ENCODE data around the gene MT1E. TPM values are rescaled to one million over a fixed set of nuclear protein-coding genes. Genes with fewer than 3 reads are reported as not detected.
"Not testable (repeated sequence)": the region's sequence is repeated elsewhere in the genome, so short reads cannot be mapped to it uniquely, and the experiment has no call there.

MT1E gene
- total and polyA plus RNA-seq, 5 experiments from 2014 or later, result 1.3 to 21.9 (median 7.1) TPM

GRCh38 chr16:56617212-56618085 is 8.1 kb upstream of the MT1E start:
- Mint-ChIP-seq H3K4me1 (peaks cover 5 to 18% (median 13%) of the 10 kb centered on the region in 4 donors), H3K36me3 (no peaks in the 10 kb centered on the region), H3K27me3 (peaks cover 0 to 12% (median 0%) of the 10 kb centered on the region in 5 donors), H3K9me3 (no peaks in the 10 kb centered on the region), H3K4me3 (peak overlapping the region; percentile 61 to 80 (median 76)), H3K27ac (peak overlapping the region in 3 of 10 donors; percentile 8 to 84 (median 66))
- POLR2A ChIA-PET, result interaction anchor here (0.6 to 1.7 kb wide), 8 partner anchors 9 to 403 kb away, joined by 3 to 7 read pairs (median 4); partner anchors contain the start of genes MT1F and MT2A
- ATAC-seq (peak; percentile 91 to 99), DNase-seq (peak in 8 of 10 donors; percentile 21 to 73 (median 40))

GRCh38 chr16:56618138-56618537 is 7.4 kb upstream of the MT1E start:
- peaks cover 5 to 17% (median 13%) of the 10 kb centered on the region in 4 donors for H3K4me1 Mint-ChIP-seq
- no peak overlapping the region for H3K27ac Mint-ChIP-seq
- POLR2A ChIA-PET, result interaction anchor here (0.6 to 1.7 kb wide), 4 partner anchors 11 to 69 kb away, joined by 3 to 7 read pairs (median 4); no protein-coding TSS in a partner anchor
- no peak for ATAC-seq
- H3K4me3 Mint-ChIP-seq, result peak overlapping the region in 6 of 10 donors; percentile 11 to 77 (median 70)
- no peaks in the 10 kb centered on the region for H3K9me3 Mint-ChIP-seq
- H3K27me3 Mint-ChIP-seq, result peaks cover 0 to 12% (median 0%) of the 10 kb centered on the region in 5 donors
- no peak for DNase-seq
- H3K36me3 Mint-ChIP-seq, result no peaks in the 10 kb centered on the region

GRCh38 chr16:56620339-56620897 is 5.2 kb upstream of the MT1E start:
- Mint-ChIP-seq H3K27ac (no peak overlapping the region), H3K4me3 (no peak overlapping the region), H3K27me3 (peaks cover 0 to 21% (median 0%) of the 10 kb centered on the region in 5 donors), H3K9me3 (no peaks in the 10 kb centered on the region), H3K4me1 (peaks cover 9 to 23% (median 16%) of the 10 kb centered on the region in 4 donors), H3K36me3 (no peaks in the 10 kb centered on the region)
- ATAC-seq (no peak), DNase-seq (no peak)
- POLR2A ChIA-PET, result interaction anchor here (6.7 kb wide), 1 partner anchor 10 kb away, joined by 50 read pairs; the partner anchor contains the start of gene MT2A

GRCh38 chr16:56621665-56622445 is 3.7 kb upstream of the MT1E start:
- H3K9me3 Mint-ChIP-seq, H3K36me3 Mint-ChIP-seq, H3K4me3 Mint-ChIP-seq, DNase-seq, ATAC-seq: not testable (repeated sequence)
- POLR2A ChIA-PET, result interaction anchor here (6.7 kb wide), 1 partner anchor 11 kb away, joined by 50 read pairs; the partner anchor contains the start of gene MT2A
- peak overlapping the region in 1 of 10 donors; percentile 25 for H3K27ac Mint-ChIP-seq
- peaks cover 12 to 27% (median 21%) of the 10 kb centered on the region in 4 donors for H3K4me1 Mint-ChIP-seq
- peaks cover 0 to 19% (median 0%) of the 10 kb centered on the region in 5 donors for H3K27me3 Mint-ChIP-seq

- POLR2A ChIA-PET, result interaction anchor here (0.6 to 6.7 kb wide), 3 partner anchors 12 to 77 kb away, joined by 4 to 50 read pairs (median 6); partner anchors contain the start of gene MT2A
- Mint-ChIP-seq H3K27ac (peak overlapping the region in 1 of 10 donors; percentile 85), H3K27me3 (peaks cover 0 to 16% (median 0%) of the 10 kb centered on the region in 5 donors), H3K4me1 (peaks cover 10 to 17% (median 15%) of the 10 kb centered on the region in 4 donors)
- not testable (repeated sequence) for DNase-seq, H3K4me3 Mint-ChIP-seq, H3K36me3 Mint-ChIP-seq, ATAC-seq, H3K9me3 Mint-ChIP-seq
These were observed 2.4 kb upstream of the MT1E start for GRCh38 chr16:56623184-56623583.

- DNase-seq (no peak), ATAC-seq (no peak)
- POLR2A ChIA-PET, result interaction anchor here (0.6 to 6.7 kb wide), 3 partner anchors 11 to 77 kb away, joined by 4 to 50 read pairs (median 6); partner anchors contain the start of gene MT2A
- Mint-ChIP-seq H3K4me3 (no peak overlapping the region), H3K9me3 (no peaks in the 10 kb centered on the region), H3K4me1 (peaks cover 10 to 17% (median 15%) of the 10 kb centered on the region in 4 donors), H3K27me3 (peaks cover 0 to 16% (median under 1%) of the 10 kb centered on the region in 5 donors), H3K36me3 (peaks cover 0 to 2% (median 0%) of the 10 kb centered on the region in 3 donors), H3K27ac (no peak overlapping the region)
These were observed 1.9 kb upstream of the MT1E start for GRCh38 chr16:56623637-56624036.

- peak overlapping the region; percentile 83 to 95 (median 88) for H3K4me3 Mint-ChIP-seq
- H3K9me3 Mint-ChIP-seq, result no peaks in the 10 kb centered on the region
- peaks cover 10 to 22% (median 17%) of the 10 kb centered on the region in 4 donors for H3K4me1 Mint-ChIP-seq
- H3K36me3 Mint-ChIP-seq, result peaks cover 0 to 2% (median 0%) of the 10 kb centered on the region in 3 donors
- H3K27me3 Mint-ChIP-seq, result peaks cover 3 to 22% (median 12%) of the 10 kb centered on the region in 5 donors
- POLR2A ChIA-PET, result interaction anchor here (1.1 to 6.7 kb wide), 3 partner anchors 16 to 18 kb away, joined by 3 to 50 read pairs (median 6); partner anchors contain the start of gene MT2A
- DNase-seq (no peak), ATAC-seq (peak; percentile 42 to 43)
- H3K27ac Mint-ChIP-seq, result peak overlapping the region in 9 of 10 donors; percentile 52 to 90 (median 83)
These were observed 518 bp downstream of the MT1E start for GRCh38 chr16:56625943-56626654.

- H3K36me3 Mint-ChIP-seq, result peaks cover 0 to 2% (median 0%) of the 10 kb centered on the region in 3 donors
- DNase-seq, result no peak
- H3K4me1 Mint-ChIP-seq, result peaks cover 11 to 26% (median 19%) of the 10 kb centered on the region in 4 donors
- H3K27ac Mint-ChIP-seq, result no peak overlapping the region
- POLR2A ChIA-PET, result interaction anchor here (6.7 kb wide), 1 partner anchor 16 kb away, joined by 50 read pairs; the partner anchor contains the start of gene MT2A
- H3K27me3 Mint-ChIP-seq, result peaks cover 4 to 27% (median 18%) of the 10 kb centered on the region in 5 donors
- no peaks in the 10 kb centered on the region for H3K9me3 Mint-ChIP-seq
- ATAC-seq, result no peak
- peak overlapping the region in 5 of 10 donors; percentile 22 to 95 (median 87) for H3K4me3 Mint-ChIP-seq
These were observed 1.1 kb downstream of the MT1E start for GRCh38 chr16:56626685-56627084.

GRCh38 chr16:56628486-56629350 is 3.1 kb downstream of the MT1E start:
- H3K9me3 Mint-ChIP-seq, result no peaks in the 10 kb centered on the region
- DNase-seq (no peak), ATAC-seq (no peak)
- H3K27ac Mint-ChIP-seq, result peak overlapping the region in 1 of 10 donors; percentile 40
- no peak overlapping the region for H3K4me3 Mint-ChIP-seq
- POLR2A ChIA-PET, result interaction anchor here (0.8 to 1.1 kb wide), 2 partner anchors 11 to 72 kb away, joined by 4 to 7 read pairs; no protein-coding TSS in a partner anchor
- H3K4me1 Mint-ChIP-seq, result peaks cover 15 to 37% (median 29%) of the 10 kb centered on the region in 4 donors
- peaks cover 14 to 48% (median 35%) of the 10 kb centered on the region in 5 donors for H3K27me3 Mint-ChIP-seq
- peaks cover 0 to 2% (median 2%) of the 10 kb centered on the region in 3 donors for H3K36me3 Mint-ChIP-seq

- no peak for DNase-seq
- POLR2A ChIA-PET, result no interaction called here
- ATAC-seq, result no peak
- H3K9me3 Mint-ChIP-seq, result no peaks in the 10 kb centered on the region
- H3K27me3 Mint-ChIP-seq, result peaks cover 21 to 56% (median 40%) of the 10 kb centered on the region in 5 donors
- no peak overlapping the region for H3K27ac Mint-ChIP-seq
- no peak overlapping the region for H3K4me3 Mint-ChIP-seq
- peaks cover 15 to 39% (median 29%) of the 10 kb centered on the region in 4 donors for H3K4me1 Mint-ChIP-seq
- peaks cover 0 to 2% (median 2%) of the 10 kb centered on the region in 3 donors for H3K36me3 Mint-ChIP-seq
These were observed 4.0 kb downstream of the MT1E start for GRCh38 chr16:56629531-56629930.
